GM18508 (cell line): Measurements from ENCODE around the gene LIX1L.
"Not testable (repeated sequence)": the region's sequence is repeated elsewhere in the genome, so short reads cannot be mapped to it uniquely, and the experiment has no call there.

Experiments used
- ATAC-seq: cut with Tn5 transposase; IDR thresholded peaks from one replicate; pipeline ENCODE4 v1.9.1; 2021; ENCODE audit warnings: moderate number of reproducible peaks; ENCODE audit not compliant: insufficient read depth, unreplicated experiment

The LIX1L gene

GRCh38 chr1:145942871-145943270 lies 14.9 kb downstream of the LIX1L start:
- no peak for ATAC-seq

GRCh38 chr1:145942405-145942804 lies 15.4 kb downstream of the LIX1L start:
- no peak for ATAC-seq

- no peak for ATAC-seq
Measured at GRCh38 chr1:145937436-145937835, 20.4 kb downstream of the LIX1L start.

GRCh38 chr1:145936247-145936646 lies 21.6 kb downstream of the LIX1L start:
- no peak for ATAC-seq

- ATAC-seq: no peak
Measured at GRCh38 chr1:145935708-145936107, 22.1 kb downstream of the LIX1L start.

- ATAC-seq: not testable (repeated sequence)
Measured at GRCh38 chr1:145932522-145933009, 25.3 kb downstream of the LIX1L start.

GRCh38 chr1:145927916-145928643 lies 29.7 kb downstream of the LIX1L start:
- ATAC-seq: no peak

- peak; percentile 89 for ATAC-seq
Measured at GRCh38 chr1:145927063-145927886, 30.5 kb downstream of the LIX1L start, which contains the start of gene RBM8A. RBM8A (minus strand) TSS chr1:145927484; CDS start chr1:145927426, 58 bp downstream.

GRCh38 chr1:145926686-145927062 lies 31.1 kb downstream of the LIX1L start:
- ATAC-seq: peak; percentile 5

GRCh38 chr1:145922266-145922665 lies 35.6 kb downstream of the LIX1L start:
- no peak for ATAC-seq

GRCh38 chr1:145920297-145920696 lies 37.5 kb downstream of the LIX1L start:
- ATAC-seq: not testable (repeated sequence)

GRCh38 chr1:145918992-145919939 lies 38.6 kb downstream of the LIX1L start:
- ATAC-seq: no peak

GRCh38 chr1:145918144-145918991 lies 39.4 kb downstream of the LIX1L start, which contains the start of gene PEX11B:
PEX11B (minus strand) TSS chr1:145918717; CDS start chr1:145918688, 29 bp downstream.
- no peak for ATAC-seq

GRCh38 chr1:145917595-145917994 lies 40.2 kb downstream of the LIX1L start:
- ATAC-seq: no peak

- ATAC-seq: no peak
Measured at GRCh38 chr1:145916745-145917144, 41.1 kb downstream of the LIX1L start.

- no peak for ATAC-seq
Measured at GRCh38 chr1:145912128-145912641, 45.6 kb downstream of the LIX1L start.

GRCh38 chr1:145908653-145909052 lies 49.2 kb downstream of the LIX1L start:
- ATAC-seq: no peak

- ATAC-seq: no peak
Measured at GRCh38 chr1:145906954-145907753, 50.7 kb downstream of the LIX1L start.
